ENCODE measurements around the gene ATRIP.
A peak's percentile ranks its signal among the peaks of the same experiment; 100 is the strongest.
"Not testable (repeated sequence)": the region's sequence is repeated elsewhere in the genome, so short reads cannot be mapped to it uniquely, and the experiment has no call there.

The ATRIP gene

DNA sequence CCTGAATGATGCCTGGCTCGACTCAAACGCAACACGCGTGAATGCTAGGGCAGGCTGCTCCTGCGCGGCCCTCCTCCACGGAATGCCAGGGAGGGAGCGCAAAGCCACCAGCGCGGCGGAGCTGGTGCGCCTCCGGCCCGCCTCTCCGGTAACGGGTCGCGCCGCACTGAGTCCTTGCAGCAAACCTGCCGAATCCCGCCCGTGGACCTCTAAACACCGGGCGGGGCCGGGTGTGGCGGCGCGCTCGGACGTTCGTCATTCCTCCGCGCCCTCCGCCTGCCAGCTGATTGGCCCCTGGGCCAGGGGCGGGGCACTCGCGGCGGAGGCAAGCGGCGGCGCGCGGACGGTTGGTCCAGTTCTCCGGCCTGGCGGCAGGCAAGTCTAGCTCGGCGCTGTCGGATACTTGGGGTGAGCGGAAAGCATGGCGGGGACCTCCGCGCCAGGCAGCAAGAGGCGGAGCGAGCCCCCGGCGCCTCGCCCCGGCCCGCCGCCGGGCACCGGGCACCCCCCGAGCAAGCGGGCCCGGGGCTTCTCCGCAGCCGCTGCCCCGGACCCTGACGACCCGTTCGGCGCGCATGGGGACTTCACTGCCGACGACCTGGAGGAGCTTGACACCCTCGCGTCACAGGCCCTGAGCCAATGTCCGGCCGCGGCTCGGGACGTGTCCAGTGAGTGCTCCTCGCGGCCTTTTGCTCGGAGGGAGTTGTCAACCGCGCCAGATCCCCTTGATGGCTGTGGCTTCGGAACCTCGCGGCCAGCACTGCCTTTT is at the start of gene ATRIP:
ATRIP (plus strand) TSS at position 313 of the 769 bp plus-strand sequence; CDS start at position 422, 109 bp downstream.
- DNase-seq (ENCODE audit: low spot score): peak; percentile 83

DNA sequence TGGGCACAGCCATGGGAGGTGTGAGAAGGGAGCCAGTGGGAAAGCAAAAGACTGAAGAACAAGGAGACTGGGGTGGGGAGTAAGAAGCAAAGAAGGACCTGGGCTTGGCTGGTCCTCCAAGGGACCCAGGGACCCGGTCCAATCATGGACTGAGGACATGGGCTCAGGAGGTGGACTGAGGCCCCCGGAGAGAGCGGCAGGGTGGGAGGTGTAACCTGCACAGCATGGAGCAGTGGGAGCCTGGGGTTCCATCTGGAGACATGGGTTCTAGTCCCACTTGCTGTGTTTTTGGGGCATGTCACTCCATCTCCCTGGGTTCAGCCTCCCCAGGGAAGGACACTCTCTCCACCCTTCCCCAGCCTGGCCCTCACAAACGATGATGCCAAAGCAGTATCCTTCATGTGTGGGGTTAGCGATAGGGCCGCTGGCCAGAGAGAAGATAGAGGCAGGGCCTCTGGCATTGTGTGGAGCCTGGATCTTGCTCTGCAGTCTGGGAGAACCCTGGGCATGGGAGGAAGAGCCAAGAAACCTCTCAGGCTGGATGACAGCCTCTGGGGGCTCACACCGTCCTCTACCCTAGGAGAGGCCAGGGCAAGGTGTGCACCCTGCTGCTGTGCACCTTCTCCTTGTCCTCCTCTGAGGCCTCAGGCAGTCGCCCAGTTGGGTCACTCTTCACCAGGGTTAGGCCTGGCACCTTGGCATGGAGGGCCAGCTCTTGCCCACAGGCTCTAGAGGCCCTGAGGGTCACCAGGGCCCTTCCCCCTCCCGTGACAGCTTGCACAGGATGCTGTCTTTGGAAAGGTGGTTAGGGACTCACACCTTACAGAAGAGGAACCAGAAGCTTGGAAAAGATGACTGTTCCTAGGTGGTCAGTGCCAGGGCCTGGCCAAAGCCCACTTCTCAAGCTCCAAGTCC is 48.5 kb upstream of the ATRIP start:
- no peak for DNase-seq (ENCODE audit: low spot score)

DNA sequence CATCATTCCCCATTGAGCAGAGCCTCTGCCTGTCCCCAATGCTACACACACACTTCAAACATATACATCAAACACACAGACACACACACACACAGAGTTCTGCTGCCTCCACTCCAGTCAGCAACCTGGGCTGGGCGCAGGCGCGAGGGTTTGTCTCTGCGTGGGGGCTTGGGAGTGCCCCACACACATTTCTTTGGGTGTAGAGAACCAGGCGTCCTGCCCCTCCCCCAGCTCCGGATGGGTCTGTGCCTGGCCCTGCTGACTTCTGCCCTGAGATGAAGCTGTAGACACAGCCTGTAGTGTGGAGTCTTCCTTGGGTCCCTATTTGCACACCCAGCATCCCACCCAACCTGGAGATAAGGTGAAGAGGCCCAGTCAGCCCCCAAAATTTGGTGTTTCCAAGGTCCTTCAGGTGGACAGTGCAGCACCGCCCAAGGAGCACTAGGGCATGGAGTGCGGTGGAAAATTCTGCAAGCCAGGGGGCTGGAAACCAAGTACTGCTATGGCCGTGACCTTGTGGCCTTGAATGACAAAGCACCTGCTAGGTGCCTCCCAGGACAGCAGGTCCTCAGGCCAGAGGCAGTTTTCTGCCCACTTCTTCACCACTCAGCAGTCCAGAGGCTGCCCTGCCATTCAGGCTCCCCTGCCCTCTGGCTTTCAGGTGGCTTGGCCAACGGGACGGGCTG is 47.7 kb upstream of the ATRIP start:
- DNase-seq (ENCODE audit: low spot score): no peak

DNA sequence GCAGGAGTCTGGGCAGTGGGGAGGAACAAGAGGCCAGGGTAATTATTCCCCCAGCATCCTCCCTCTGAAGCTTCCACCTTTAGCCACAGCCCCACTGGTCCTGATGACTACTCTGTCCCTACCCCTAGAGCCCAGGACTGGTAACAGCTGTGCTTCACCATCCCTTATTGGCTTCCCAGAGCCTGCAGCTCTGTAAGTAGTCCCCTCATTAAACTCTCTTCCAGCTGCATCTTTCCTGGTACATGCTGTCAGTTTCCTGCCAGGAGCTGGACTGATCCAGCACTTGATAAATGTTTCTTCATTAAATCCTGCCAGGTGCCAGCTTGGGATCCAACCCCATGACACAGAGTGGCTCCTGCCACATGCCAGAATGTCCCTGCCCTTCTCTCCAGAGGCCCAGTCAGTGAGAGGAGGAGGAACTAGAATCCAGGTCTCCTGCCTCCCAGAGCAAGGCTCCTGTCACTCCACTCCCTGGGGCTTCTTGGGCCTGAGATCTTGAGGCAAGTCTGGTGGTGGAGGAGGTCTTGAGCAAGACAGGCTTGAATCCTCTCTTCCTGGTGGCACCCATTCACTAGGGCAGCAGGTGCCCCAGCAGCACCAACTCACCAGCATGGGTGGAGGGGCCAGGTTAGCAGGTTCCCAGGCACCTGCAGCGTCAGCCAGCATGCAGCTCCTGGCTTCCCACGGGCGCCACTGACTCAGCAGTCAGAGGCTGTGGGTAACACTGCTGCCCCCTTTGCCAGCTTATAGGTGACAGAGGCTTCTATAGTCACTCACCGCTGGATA is 47.0 kb upstream of the ATRIP start:
- DNase-seq (ENCODE audit: low spot score): no peak

DNA sequence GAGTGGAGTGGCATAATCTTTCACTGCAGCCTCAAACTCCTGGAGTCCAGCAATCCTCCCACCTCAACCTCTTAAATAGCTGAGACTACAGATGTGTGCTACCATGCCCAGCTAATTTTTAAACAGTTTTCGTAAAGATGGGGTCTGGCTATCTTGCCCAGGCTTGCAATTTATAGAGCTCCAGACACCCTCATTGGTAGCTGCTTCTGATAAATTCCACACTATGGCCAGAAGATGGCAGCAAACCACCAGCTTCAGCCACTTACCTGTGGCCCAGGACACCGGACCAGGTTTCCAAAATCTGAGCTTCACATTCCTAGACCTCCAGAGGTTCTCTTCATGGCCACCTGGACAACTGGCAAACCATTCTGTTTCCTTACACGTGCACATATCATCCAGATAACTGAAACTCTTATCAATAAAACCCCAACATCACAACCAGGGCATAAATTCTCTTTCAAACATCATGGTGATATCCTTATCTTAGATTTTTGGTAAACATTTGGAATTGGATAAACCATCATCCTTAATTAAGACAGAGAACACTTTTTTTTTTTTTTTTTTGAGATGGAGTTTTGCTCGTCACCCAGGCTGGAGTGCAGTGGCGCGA is 45.6 kb upstream of the ATRIP start:
- DNase-seq (ENCODE audit: low spot score): peak; percentile 66

DNA sequence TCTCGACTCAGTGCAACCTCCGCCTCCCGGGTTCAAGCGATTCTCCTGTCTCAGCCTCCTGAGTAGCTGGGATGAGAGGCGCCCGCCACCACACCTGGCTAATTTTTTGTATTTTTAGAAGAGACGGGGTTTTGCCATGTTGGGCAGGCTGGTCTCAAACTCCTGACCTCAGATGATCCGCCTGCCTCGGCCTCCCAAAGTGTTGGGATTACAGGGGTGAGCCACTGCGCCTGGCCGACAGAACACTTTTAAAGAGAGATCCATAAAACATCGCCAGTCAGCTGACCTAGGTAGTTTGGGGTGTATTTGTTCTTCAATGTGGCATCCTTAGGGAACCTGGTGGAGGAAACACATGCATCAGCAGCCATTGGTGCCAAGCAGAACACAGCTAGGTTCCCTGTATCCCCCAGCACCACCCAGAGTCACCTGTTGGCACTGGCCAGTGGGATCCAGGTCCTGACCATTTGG is 45.1 kb upstream of the ATRIP start:
- not testable (repeated sequence) for DNase-seq (ENCODE audit: low spot score)

DNA sequence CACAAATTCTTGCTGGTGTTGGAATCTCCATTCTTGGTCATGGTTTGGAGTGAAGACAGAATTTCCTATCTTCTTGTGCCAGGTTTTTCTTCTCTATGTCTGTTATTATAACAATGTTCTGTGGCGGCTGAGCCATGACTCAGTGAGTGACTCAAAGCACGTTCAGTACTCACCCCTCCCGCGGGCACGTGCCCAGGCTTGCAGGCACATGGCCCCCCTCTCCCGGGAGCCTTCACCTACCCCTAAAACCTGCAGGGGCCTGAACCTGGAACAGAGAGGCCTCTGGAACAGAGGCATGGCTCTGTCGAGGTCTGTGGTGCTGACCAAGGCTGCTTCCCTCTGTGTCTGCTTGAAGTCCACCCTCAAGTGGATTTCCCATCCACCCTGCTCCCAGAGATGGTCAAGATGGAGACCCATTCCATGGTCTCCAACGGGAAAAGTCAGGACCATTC is 44.2 kb upstream of the ATRIP start:
- DNase-seq (ENCODE audit: low spot score): no peak

DNA sequence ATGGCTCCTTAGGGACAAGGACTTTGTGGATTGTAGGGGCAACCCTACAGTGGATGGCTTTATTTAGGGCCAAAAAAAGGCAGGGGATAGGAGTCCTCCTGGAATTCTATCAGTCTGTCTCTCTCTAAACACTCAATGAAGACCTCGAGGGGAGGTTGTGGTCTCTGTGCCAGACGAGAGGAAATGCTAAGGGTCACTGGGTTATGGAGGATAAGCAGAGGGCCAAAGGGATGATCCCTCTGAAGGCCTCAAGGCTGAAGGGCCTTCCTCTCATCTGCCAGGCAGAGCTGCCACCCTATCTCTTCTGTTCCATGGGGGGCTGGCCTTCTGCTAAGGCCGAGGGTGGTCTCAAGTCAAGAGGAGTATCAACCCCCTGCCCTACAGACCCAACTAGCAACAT is 43.6 kb upstream of the ATRIP start:
- no peak for DNase-seq (ENCODE audit: low spot score)

DNA sequence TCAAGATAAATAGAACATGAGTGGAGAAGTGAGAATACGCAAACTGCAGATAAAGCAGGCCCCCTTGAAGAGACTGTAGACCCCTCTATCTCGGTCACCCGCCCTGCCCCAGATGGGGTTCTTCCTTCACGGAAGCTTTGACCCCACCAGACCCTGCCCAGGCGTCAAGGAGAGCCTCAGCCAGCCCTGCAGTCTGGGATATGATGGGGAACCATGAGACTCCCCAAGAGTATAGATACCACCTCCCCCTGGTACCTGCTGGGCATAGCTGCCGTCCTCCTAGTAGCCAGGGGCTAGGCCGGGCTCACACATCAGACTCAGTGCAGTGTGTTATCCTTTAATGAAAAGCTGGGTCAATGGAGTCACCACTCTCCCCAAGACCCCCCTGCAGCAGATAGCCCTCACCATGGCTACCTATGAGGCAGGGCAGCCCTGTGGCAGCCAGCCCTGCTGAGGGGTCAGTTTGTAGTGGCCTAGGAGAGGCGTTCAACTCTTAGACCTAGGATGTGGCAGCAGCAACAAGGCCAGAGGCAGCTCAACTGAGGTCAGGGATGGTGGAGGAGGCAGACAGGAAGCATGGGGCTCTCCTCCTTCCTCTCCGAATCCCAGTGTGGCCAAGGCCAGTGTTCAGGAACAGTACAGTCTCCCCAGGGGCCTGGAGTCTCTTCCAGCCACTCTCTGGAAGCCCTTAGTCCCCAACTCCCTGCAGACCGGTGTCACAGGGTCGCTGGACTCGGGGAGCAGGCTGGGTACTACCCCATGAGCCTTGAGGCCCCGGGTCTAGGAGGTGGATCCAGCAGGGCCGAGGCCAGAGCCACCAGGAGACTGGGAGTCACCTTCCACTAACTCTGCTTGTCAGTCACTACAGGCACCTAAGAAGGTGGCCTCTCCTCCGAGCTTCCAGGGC is 42.8 kb upstream of the ATRIP start:
- no peak for DNase-seq (ENCODE audit: low spot score)

DNA sequence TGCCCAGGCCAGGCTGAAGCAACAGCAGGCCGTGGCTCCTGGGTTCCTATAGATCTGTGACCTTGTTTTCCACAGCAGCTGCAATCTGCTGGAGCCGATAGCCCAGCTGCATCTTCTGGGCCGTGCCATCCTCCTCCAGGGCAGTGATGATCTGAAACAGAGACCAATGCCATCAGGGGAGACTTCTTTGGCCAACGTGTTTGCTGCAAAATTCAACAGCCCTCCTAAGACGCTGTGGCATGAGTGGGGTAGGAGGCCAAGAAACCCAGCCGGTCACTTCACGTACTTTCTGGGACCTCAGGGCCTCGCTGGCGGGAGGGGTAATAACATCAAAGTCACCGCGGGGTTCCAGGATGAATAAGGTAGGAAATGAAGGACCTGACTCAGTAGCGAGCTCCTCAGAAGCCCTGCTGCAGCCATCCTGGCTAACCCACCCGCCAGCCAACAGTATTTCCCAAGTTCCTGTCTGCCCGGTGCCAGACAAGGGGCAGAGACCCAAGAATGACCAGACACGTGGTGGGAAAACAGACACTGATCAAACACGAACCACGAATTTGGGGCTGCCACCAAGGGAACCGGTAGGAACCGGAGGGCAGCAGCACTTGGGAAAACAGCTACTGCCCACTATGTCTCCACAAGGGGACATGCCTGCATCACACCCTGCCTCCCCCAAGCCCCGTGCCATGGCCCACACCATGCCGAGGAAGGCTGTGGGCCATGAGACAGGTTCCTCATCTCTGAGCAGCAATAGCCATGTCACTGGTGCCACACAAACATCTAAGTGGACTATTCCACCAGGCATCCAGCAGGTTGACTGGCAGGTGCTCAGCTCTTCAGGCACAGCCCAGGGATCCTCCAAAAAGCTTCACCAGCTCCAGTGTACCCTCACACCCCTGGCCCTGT is 41.8 kb upstream of the ATRIP start:
- no peak for DNase-seq (ENCODE audit: low spot score)

DNA sequence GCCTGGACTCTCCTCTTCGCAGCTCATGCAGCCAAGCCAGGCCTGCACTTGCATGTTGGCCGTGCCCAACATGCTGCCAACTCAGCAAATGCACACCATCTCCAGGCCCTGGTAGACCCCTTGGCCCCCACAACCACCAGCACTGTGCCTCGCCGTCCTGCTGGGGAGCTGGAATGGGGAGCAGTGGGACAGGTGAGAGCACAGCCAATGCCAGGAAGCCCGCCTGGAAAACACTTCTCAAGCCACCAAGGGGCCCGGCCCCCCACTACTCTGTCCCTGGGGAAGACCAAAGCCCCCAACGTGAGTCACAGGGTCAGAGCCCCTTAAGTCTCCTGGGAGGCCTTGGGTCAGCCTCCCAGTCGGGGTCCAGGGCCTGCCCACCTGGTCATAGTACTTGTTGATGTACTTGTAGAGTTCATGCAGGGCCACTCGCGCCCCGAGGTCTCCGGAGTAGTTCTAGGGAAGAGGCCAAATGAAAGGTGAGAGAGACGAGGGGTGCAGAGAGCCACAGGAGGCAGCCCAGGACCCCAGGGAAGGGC is 41.1 kb upstream of the ATRIP start:
- DNase-seq (ENCODE audit: low spot score): no peak

DNA sequence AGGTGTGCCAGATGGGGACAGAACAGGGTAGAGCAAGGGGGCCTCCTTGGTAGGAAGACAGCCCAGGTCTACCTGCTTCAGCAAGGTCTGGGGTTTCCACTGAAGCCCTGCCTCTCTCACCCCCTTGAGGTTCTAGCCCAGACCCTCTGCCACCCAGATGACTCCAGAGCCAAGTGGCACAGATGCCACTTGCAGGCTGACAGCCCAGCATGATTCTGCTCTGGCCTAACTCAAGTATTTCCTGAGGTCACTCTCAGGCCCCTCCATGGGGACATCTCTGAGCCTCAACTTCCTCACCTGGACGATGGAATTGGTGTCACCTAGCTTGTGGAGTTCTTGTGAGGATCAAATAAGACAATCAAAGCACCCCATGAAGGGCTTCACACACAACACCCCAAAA is 40.6 kb upstream of the ATRIP start:
- no peak for DNase-seq (ENCODE audit: low spot score)

DNA sequence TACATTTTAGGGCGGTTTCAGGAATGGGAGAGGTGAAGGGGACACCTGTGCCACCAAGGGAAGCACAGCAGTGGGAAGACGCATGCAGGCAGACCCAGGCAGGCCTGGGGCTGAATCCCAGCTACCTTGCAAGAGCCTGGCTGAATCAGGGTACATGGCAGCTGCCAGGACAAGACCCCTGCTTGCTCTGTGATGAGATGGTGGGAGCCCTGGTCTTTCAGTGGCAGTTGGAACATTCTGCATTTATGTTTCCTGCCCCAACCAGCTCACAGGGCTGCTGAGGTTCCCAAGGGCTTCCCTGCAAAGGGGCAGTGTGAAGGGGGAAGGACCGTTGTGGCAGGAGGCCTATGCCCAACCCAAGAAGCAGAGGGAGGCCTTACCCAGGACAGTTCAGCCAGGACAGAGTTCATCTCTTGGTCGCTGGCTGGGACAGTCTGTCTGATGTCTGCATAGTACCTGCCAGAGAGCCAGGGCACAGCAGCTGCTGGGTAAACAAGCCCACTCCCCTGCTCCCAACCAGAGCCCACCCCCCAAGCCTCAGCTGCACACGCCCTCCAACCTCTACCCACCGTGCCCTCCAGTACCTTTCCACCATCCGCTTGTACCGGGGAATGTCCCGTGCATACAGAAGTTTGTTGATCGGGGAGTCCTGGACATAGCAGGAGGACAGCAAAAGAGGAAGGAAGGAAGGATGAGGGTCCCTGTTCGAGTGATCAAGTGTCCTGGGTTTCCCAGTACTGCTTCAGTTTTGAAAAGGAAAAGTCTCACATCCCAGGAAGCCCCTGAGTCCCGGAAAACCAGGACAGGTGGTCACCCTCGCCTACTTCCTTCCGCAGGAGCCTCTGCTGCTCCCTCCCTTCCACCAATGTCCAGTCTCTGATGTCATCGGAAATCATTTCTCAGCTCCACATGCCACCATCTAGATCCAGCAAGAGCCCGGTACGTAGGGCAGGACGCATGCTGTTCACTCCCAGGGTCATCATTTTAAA is 39.8 kb upstream of the ATRIP start:
- DNase-seq (ENCODE audit: low spot score): no peak

DNA sequence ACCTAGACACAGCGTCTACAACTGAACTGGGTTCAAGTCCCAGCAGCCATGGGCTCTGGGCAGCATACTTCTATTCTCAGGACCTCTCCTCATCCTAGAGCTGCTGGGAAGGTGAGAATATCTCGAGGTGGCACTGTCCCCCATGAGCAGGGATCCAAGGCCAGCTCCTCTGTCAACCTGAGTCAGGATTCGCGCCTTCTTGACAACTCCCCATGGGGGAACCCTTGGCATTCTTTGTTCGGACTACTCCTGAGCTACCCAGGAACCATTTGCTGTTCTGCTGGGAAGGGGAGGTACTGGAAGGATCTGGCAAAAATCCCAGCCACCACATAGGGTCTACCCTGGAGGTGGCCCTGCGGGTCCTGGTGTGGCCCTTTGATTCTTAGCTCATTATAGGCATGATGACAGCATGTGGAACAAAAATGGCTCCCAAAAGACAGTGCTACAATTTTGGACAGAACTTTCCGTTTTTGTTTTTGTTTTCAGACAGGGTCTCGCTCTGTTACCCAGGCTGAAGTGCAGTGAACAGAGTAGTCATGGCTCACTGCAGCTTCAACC is 38.9 kb upstream of the ATRIP start:
- DNase-seq (ENCODE audit: low spot score): no peak

DNA sequence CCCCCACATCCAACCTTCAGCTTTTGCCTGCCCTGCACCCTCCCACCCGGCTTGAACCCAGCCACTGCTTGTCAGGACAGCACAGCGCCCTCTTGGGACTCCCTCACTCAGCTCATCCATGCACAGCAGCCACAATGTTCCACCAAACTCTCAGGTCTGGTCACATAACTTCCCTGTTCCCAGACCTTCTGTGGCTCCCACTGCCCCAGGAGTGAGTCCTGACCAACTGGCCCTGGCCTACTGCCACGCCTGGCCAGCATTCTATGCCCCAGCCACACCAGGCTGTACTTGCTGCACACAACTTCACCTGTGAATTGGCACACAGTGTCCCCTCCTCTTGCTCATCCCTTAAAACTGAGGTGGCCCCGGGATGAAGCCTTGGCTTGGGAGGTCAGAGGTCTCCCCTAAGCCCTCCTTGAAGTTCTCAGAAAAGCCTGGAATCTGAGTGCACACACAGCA is 37.7 kb upstream of the ATRIP start:
- no peak for DNase-seq (ENCODE audit: low spot score)

DNA sequence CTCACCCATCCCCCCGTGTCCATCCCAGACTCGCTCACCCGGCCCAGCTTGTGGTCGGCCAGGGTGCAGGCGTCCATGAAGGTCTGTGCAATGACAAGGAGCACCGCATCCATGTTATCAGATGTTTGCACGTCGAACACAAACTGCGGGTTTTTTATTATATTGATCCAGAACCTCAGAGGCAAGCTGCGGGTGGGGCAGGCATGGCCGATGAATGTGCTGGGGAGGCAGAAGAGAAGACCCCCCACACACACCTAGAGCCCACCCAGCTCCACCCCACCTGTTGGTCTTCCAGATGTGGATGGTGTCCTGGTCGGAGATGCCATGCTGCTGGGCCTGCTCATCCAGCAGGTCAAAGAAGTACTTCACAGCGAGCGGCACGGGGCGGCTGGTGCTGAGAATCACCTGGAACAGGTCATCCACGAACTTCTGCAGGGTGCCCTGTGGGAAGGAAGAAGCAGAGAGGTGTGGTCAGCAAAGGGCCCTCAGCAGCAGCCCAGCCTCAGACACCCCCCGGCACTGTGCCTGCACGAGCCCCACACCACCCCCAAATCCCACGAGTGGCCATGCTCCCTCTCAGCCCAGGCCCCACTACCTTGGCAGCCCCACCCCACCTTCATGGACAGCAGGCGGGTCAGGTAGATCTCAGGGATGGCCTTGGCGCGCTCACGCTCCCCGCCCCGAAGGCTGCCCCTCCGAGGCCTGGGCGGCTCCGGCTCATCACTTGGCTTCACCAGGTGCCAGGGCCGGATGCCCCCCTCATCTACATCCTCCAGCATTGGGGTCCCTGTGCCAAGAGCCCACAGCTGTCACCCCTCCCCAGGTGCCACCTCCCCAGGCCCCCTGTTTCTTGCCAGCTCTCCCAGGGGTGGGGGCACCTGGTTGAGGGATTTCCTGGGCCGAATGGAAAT is 37.0 kb upstream of the ATRIP start:
- no peak for DNase-seq (ENCODE audit: low spot score)

Measured in globus pallidus (tissue), 1 donor.